ENCODE data around the gene ATRNL1.

ATRNL1 gene

GRCh38 chr10:115879372-115880089, 786.4 kb downstream of the ATRNL1 start:
- POLR2A ChIA-PET (ENCODE audit: low non-redundant PET) = no interaction called here
- no peak for DNase-seq (ENCODE audit: low spot score)
- H3K27ac ChIP-seq = no peak overlapping the region
- CTCF ChIA-PET = no interaction called here
- no peak for TF ChIP-seq CTCF (conservative IDR thresholded peaks at IDR 0.05; ENCODE audit: low read depth)

GRCh38 chr10:115882021-115882420, 788.9 kb downstream of the ATRNL1 start:
- ChIA-PET CTCF (no interaction called here), POLR2A (ENCODE audit: low non-redundant PET) (no interaction called here)
- no peak overlapping the region for H3K27ac ChIP-seq
- DNase-seq (ENCODE audit: low spot score) = no peak
- TF ChIP-seq CTCF (conservative IDR thresholded peaks at IDR 0.05; ENCODE audit: low read depth) = no peak

- H3K27ac ChIP-seq = no peak overlapping the region
- no peak for DNase-seq (ENCODE audit: low spot score)
- CTCF ChIA-PET = interaction anchor here (0.6 kb wide), 1 partner anchor 108 kb away, joined by 3 read pairs; no protein-coding TSS in a partner anchor
- POLR2A ChIA-PET (ENCODE audit: low non-redundant PET) = no interaction called here
- TF ChIP-seq CTCF (conservative IDR thresholded peaks at IDR 0.05; ENCODE audit: low read depth) = no peak
Measured at GRCh38 chr10:115883372-115883771, 790.2 kb downstream of the ATRNL1 start.

GRCh38 chr10:115884331-115884730, 791.2 kb downstream of the ATRNL1 start:
- DNase-seq (ENCODE audit: low spot score) = no peak
- TF ChIP-seq CTCF (conservative IDR thresholded peaks at IDR 0.05; ENCODE audit: low read depth) = no peak
- no peak overlapping the region for H3K27ac ChIP-seq
- ChIA-PET CTCF (interaction anchor here (0.5 kb wide), 1 partner anchor 74 kb away, joined by 3 read pairs; no protein-coding TSS in a partner anchor), POLR2A (ENCODE audit: low non-redundant PET) (no interaction called here)

- CTCF ChIA-PET = no interaction called here
- POLR2A ChIA-PET (ENCODE audit: low non-redundant PET) = no interaction called here
Measured at GRCh38 chr10:115895166-115895565, 802.0 kb downstream of the ATRNL1 start.

GRCh38 chr10:115898242-115898641, 805.1 kb downstream of the ATRNL1 start:
- H3K27ac ChIP-seq = no peak overlapping the region
- ChIA-PET POLR2A (ENCODE audit: low non-redundant PET) (no interaction called here), CTCF (interaction anchor here (0.7 kb wide), 1 partner anchor 10 kb away, joined by 7 read pairs; no protein-coding TSS in a partner anchor)
- TF ChIP-seq CTCF (conservative IDR thresholded peaks at IDR 0.05; ENCODE audit: low read depth) = no peak
- DNase-seq (ENCODE audit: low spot score) = no peak

More at GRCh38 chr10:115895166-115895565, 802.0 kb downstream of the ATRNL1 start:
- no peak overlapping the region for H3K27ac ChIP-seq
- TF ChIP-seq CTCF (conservative IDR thresholded peaks at IDR 0.05; ENCODE audit: low read depth) = no peak
- no peak for DNase-seq (ENCODE audit: low spot score)

All from RWPE1 (cell line).